GM18511 (cell line): ENCODE results near the gene RAB40C.

Experiments used
- ATAC-seq: cut with Tn5 transposase; IDR thresholded peaks from one replicate; pipeline ENCODE4 v1.9.1; 2021; ENCODE audit warnings: mild to moderate bottlenecking, moderate library complexity; ENCODE audit not compliant: unreplicated experiment

Gene RAB40C

DNA sequence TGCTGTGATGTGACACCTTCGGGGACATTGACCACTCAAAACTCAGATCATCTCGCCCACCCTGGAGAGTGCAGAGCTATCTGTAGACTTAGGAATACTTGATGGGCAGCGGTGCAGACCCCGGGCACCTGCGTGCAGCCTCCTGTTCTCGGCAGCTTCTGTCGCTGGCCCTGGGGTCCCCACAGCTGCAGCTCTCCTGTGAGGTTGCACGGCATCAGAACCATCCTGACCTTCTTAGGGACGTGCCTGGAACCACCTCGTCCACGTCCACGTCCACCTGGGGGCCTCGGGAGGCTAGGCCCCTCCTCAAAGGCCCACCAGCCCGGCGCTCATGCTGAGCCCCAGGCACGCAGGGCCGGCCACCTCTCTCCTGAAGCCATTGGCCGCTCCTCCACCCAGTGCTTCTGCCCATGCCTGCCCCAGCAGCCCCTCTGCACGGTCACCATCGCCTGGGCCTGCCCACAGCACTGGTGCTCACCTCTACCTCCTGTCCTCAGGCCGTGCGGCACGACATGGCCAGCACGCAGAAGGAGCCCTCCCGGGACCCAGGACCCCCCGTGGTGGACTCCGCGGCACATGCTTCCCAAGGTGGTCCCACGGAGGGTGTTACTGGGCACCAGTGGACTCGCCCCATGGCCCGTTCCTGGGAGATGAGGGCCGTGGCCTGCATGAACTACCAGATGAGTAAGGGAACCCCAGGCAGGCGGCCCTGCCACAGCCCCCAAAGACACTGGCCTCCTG is 38.6 kb downstream of the RAB40C start:
- no peak for ATAC-seq

DNA sequence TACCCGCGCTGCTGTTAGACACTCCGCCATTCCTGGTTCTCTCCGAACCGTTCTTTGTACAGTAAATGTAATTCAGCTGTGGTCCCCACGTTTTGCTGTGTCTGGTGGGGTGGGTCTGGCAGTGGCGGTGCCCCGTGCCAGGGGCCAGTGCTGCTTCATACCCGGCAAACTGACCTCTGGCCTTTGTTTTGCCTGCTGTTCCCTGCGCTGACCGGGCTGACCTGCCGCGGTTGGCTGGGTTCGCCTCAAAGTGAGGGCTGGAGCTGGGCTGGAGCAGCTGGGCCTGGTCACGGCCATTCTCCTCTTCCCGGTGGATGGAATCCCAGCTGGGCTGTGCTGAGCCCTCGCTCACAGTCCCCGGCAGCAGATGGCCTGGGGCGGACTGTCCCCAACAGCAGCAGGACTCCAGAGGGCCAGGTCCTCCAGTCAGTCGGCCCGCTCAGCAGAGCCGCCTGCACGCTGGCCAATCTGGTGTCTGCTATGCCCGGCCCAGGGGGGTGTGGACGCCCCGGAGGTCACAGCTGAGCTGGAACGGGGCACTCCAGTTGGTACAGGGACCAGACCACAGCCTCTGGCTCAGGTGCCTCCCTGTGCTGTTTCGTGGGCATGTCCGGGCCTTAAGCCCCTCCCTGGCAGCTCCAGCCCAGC is 39.4 kb downstream of the RAB40C start:
- no peak for ATAC-seq

DNA sequence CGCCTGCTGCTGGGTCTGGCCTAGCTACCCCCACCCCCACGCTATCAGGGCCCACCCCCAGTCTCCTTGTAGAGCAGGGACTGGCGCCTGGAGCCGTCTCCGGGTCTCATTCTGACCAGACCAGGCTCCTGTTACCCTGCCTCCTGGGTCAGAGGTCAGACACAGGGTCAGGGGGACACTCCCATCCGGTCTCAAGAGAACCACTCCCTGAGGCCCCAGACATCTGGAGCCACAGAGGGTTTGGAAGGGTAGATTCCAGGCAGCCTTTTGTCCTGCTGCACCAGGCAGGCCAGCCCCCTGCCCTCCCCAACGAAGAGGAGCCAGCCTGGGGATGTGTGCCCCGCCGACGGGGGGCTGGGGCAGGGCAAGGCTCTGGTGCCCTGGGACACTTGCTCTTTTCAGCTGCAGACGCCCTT is 40.0 kb downstream of the RAB40C start:
- no peak for ATAC-seq

DNA sequence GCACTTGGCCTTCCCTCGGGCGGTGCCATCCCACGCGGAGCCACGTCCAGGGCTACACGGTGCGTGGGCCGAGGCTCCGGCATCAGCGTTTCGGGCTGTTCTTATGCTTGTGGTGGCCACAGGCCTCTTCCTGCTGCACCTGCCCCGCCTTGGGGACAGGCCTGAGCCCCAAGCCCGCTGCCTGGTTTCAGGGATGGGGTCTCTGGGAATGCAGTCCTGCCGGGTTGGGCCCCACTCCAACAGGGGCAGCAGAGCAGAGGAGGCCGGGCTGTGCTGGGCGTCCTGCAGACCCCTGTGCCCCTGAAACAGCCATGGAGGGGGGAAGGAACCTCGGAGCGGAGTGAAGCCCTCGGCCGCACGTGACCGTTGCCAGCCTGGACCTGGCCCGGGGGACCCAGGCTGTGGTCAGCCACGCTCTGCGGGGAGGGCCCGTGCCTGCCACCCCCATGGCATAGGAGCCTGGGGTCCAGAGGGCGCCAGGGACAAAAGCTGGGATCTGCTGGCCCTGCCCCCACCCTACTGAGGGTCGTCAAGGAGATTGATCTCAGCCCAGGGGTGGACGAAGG is 40.5 kb downstream of the RAB40C start:
- ATAC-seq, result no peak

DNA sequence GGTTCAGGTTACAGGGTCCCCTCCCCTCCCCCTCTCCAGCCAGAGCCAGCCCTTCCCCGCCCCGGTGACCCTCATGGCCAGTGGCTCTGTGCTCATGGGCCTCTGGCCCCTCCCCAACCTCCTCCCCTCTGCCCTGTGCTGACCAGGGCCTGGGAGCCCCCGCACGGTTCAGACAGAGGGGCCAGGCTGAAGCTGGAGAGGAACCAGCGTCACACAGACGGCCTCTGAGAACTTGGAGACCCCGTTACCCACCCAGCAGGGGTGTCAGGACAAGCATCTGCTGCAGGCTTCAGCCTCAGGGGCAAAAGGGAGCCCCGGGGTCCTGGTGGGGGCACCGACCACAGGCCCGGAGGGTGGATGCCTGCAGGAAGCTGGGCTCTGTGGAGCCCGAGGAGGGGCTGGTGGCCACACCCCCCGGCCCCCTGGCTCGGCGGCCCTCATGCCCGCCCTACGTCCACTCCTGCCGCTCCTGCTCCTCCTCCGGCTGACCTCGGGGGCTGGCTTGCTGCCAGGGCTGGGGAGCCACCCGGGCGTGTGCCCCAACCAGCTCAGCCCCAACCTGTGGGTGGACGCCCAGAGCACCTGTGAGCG is 41.0 kb downstream of the RAB40C start, which contains the start of gene WFIKKN1:
Gene WFIKKN1 (plus strand): TSS at position 171 of the 591 bp plus-strand sequence. CDS start 269 bp downstream, at position 440.
- no peak for ATAC-seq

DNA sequence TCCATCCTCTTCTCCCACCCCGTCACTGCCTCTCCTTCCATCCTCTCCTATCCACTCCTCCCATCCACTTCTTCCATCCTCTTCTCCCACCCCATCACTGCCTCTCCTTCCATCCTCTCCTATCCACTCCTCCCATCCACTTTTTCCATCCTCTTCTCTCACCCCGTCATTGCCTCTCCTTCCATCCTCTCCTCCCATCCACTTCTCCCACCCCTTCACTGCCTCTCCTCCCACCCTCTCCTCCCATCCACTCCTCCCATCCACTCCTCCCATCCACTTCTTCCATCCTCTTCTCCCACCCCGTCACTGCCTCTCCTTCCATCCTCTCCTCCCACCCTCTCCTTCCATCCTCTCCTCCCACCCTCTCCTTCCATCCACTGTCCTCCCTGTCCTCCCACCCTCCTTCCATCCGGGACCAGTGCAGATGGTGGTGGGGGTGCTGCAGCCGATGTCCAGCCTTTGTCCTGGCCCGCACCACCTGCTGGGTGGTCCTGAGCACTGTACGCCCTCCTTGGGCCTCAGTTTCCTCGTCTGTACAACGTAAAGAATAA is 42.0 kb downstream of the RAB40C start:
- no peak for ATAC-seq

DNA sequence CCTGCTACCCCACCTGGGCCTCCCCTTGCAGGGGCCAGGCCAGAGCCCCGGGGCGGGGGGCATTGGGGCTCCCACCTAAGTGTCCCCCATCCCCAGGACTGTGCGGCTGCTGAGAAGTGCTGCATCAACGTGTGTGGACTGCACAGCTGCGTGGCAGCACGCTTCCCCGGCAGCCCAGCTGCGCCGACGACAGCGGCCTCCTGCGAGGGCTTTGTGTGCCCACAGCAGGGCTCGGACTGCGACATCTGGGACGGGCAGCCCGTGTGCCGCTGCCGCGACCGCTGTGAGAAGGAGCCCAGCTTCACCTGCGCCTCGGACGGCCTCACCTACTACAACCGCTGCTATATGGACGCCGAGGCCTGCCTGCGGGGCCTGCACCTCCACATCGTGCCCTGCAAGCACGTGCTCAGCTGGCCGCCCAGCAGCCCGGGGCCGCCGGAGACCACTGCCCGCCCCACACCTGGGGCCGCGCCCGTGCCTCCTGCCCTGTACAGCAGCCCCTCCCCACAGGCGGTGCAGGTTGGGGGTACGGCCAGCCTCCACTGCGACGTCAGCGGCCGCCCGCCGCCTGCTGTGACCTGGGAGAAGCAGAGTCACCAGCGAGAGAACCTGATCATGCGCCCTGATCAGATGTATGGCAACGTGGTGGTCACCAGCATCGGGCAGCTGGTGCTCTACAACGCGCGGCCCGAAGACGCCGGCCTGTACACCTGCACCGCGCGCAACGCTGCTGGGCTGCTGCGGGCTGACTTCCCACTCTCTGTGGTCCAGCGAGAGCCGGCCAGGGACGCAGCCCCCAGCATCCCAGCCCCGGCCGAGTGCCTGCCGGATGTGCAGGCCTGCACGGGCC is 42.8 kb downstream of the RAB40C start:
- no peak for ATAC-seq

DNA sequence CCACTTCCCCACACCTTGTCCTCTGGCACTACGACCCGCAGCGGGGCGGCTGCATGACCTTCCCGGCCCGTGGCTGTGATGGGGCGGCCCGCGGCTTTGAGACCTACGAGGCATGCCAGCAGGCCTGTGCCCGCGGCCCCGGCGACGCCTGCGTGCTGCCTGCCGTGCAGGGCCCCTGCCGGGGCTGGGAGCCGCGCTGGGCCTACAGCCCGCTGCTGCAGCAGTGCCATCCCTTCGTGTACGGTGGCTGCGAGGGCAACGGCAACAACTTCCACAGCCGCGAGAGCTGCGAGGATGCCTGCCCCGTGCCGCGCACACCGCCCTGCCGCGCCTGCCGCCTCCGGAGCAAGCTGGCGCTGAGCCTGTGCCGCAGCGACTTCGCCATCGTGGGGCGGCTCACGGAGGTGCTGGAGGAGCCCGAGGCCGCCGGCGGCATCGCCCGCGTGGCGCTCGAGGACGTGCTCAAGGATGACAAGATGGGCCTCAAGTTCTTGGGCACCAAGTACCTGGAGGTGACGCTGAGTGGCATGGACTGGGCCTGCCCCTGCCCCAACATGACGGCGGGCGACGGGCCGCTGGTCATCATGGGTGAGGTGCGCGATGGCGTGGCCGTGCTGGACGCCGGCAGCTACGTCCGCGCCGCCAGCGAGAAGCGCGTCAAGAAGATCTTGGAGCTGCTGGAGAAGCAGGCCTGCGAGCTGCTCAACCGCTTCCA is 43.6 kb downstream of the RAB40C start:
- ATAC-seq, result no peak

DNA sequence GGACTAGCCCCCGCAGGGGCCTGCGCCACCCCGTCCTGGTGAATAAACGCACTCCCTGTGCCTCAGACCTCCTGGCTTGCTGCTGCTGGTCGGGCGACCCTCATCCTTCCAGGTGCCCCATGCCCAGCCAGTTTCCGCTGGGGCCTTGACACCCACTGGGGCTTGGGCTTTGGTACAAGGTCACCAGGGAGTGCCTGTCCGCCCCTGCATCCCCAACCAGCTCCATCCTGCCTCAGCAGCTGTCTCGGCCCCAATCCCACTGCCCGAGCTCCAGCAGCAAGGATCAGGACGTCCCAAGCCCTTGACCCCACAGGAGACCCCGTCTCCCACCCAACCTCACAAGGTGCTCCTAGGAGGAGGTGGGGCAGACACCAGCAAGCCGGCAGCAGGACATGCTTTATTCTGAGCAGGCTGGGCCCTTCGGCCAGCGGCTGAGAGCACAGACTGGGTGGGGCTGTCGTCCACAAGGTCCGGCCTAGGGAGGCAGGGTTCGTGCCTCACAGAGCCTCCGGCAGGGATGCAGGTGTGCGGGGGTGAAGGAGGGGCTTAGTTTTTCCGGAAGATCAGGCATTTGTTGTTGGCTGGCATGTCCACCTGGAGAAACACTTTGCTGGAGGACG is 44.3 kb downstream of the RAB40C start:
- ATAC-seq, result no peak

DNA sequence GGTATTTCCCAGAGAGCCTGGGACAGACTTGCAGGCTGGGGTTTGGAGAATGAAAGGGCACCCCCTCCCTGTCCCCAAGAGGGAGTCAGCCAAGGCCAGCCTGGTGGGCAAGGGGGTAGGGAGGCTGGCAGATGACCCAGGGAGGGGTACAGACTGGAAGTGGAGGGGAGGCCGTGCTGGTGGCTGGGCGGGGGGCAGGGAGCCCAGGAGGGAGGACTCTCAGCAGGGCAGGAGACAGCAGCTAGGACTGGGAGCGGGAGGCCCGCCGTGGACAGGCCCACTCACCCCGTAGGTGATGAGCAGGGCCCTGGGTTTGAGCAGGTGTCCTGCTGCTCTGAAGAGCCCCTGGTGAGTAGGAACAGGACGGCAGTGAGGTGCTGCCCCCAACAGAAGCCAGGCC is 45.1 kb downstream of the RAB40C start:
- no peak for ATAC-seq

DNA sequence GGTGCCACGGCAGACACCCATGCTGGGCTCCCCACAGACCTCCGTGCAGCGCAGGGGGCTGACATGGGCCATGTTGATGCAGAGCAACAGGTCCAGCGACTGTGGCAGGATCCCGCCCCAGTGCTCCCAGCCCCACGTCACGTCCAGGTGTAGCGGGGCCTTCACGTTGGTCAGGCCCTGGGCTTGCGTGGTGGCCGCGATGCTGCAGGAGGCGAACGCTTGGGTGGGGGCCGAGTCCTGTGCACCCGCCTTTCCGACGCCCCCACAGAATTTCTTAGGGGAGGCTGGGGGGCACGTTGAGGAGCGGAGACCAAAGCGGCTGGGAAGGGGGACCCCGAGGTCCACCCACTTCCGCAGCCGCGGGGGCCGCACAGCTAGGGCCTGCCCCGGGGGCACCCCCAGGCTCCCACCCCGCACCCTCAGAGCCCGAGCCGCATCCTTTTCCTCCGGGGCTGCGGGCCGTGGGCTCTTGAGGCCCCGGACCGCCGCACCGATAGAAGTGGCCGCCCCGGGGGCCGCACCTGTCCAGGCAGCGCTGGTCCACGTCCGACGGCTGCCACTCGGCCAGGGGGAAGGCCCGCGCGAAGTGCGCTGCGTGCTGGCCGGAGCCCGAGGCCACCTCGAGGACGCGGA is 45.8 kb downstream of the RAB40C start:
- peak; percentile 10 for ATAC-seq

DNA sequence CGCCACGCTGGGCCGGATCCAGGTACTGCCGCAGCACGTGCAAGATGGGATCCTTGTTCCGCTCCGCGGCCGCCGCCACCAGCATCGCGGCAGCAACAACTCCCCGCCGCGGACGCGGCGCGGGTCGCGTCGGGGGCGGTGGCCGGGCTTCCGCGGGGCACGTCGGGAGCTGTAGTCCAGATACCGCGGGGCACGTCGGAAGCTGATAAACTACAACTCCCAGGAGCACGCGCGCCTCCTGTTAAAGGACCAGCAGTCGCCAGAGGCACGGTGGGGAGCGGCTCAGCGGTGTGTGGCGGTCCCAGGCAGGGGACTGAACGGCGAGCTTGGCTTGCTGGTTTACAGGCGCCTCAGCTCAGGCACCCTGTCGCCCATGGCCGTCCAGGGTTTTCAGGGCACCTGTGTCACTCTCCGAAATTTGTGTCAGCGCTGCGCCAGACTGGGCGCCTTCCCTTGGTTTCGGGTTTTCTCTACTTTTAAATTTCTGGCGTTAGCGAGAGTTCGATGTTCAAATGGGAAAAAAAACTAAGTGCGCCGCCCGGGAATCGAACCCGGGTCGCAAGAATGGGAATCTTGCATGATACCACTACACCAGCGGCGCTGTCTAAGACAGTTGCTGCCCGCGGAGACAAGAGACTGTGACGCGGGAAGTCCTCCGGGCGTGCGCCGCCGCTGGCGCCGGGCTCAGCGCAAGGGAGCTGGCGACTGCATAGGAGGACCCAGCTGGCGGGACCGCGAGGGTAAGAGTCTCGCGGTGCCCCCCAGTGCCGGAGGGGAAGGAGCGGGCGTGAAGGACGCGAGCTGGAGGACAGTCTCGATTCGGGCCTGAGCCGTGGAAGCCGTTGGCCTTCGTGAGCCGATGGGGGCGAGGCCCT is 46.6 kb downstream of the RAB40C start, which contains the start of gene METTL26:
Gene METTL26 (minus strand): TSS at position 100 of the 875 bp plus-strand sequence. CDS start 15 bp downstream, at position 85.
- ATAC-seq, result peak; percentile 75

DNA sequence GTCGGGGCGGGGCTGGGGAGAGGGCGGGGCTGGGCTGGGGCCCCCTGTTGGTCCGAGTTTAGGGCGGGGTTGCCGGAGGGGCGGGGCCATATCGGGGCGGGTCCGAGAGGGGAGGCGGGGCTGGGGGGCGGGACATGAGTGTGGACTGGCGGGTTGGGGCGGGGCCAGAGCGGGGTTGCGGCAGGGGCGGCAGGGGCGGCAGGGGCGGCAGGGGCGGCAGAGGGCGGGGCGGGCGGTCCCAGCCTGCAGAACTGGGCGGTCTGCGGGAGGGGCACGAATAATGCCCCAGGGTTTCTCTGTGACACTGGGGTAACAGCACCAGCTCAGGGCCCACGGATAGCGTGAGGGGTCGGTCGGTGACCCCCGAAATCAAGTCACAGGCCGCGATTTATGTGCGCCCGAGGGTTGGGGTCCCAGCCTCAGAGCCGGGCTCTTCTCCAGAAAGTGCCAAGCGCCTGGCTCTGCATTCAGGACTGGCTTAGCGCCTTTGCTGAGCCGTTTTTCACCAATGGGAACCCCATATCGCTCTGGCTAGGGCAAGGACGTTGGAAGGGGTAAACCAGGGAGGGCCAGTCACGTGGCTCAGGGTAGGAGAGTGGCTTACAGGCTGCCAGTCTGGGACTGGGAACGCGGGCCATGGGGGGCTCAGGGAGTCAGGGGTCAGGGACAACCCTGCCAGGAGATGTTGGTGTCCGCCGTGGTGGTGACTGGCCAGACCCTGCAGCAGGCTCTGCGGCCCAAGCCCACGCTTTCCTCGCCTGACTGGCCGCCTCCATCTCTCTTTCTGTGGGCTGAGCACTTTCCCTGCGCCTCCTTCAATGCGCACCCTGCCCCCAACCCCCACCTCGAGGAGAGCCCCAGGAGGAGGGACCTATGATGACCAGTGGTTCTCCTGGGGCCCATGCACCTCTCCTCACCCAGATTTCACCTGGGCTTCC is 47.5 kb downstream of the RAB40C start:
- ATAC-seq, result no peak

DNA sequence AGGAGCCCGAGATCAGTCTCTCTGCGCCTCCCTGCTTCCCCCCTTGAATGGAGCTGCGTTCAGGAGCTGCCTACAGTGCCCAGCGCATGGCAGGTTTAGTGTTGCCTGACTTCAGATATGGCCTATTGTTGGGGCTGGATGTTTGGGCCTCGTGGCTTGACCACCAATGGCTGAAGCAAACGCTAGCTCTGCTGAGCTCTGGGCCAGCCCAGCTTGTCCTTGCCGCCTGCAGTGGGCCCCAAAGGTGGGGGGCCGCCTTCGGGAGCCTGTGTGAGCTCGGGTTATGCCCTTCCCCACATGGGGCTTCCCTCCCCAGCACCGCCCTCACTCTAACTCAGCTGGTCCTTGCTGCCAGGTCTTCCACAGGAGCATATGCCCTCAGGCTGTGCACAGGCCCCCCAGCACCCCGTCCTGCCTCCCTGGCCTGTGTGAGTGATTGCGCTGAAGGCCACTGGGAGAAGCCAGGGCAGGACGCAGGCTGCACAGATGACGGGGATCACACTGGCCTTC is 48.2 kb downstream of the RAB40C start:
- no peak for ATAC-seq

DNA sequence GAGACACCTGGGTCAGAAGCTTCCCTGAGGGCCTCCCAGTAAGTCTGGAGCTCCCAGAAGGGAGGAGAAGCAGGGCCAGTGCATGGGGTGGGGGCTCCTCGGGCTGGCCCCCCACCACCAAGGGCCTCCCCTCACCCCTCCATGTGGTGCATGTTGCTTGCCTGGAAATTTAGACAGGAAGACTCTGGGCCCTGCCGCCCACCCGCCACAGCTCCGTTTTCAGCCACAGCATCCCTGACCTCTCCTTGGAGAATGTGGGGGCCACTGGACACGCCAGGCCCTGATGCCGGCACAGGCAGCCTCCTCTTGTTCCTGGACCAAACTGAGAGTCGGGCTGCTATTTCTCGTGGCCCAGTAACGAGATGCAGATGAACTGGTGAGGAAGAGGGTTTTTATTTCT is 49.0 kb downstream of the RAB40C start:
- ATAC-seq, result no peak

DNA sequence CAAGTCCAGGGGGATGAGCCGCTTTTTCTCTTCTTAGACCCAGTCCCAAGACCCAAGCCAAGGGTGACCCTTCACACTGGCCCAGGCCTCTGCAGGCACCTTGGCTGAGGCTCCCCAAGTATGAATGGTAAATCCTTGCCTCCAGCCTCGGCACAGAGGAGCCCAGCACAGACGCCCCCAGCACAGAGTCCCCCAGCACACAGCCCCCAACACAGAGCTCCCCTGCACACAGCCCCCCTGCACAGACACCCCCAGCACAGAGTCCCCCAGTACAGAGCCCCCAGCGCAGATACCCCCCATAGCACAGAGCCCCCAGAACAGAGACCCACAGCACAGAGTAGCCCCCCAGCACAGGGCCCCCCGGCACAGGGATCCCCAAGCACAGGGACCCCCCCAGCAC is 50.7 kb downstream of the RAB40C start:
- no peak for ATAC-seq
